Measurements from ENCODE around the gene C5.

C5 gene

DNA sequence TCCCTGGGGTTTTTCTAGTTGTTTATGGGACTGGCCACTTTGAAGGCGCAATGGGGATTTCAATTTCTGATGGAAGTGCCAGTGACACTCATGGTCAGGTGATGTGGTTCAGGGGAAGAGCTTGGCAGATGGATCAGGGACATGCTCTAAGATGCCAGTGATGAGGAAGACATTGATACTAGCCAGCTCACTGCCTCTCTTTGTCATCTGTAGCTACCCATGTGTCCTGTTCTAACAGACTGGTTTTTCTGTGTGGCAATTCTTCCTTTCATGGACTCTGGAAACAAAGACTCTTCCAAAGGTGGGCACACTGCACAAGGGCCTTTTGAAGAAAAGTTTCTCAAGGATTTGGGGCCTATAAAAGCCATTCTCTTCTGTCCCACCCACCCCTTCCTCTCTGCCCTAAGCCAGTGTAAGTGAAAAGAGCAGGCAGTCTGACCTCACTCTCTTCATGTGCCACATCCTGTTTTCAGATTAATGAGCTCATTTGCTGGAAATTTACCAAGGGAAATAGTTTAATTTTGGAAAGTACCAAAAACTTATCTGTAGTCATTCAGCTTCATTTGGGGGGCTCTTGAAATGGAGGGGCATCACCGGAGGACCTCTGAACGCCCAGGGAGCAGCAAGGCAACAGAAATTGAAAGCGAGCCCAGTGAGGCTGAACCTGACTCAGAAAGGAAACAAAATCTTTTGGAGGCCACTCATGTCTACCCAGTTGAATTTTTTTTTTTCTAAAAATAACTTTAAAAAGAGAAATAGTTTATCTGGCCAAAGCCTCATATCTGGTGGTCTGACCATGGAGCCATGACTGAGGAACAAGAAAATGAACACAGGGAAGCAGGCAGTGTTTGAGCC is 118.6 kb downstream of the C5 start:
- H3K4me3 ChIP-seq (ENCODE audit: low read depth in 1 of 2, low read length in 1 of 2): no peak overlapping the region
- H3K36me3 ChIP-seq: no peaks in the 10 kb centered on the region
- TF ChIP-seq, protein P1, sequence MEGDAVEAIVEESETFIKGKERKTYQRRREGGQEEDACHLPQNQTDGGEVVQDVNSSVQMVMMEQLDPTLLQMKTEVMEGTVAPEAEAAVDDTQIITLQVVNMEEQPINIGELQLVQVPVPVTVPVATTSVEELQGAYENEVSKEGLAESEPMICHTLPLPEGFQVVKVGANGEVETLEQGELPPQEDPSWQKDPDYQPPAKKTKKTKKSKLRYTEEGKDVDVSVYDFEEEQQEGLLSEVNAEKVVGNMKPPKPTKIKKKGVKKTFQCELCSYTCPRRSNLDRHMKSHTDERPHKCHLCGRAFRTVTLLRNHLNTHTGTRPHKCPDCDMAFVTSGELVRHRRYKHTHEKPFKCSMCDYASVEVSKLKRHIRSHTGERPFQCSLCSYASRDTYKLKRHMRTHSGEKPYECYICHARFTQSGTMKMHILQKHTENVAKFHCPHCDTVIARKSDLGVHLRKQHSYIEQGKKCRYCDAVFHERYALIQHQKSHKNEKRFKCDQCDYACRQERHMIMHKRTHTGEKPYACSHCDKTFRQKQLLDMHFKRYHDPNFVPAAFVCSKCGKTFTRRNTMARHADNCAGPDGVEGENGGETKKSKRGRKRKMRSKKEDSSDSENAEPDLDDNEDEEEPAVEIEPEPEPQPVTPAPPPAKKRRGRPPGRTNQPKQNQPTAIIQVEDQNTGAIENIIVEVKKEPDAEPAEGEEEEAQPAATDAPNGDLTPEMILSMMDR (IDR thresholded peaks at IDR 0.05): no peak
- peaks cover 64 to 67% of the 10 kb centered on the region in 2 experiments for H3K4me1 ChIP-seq (ENCODE audit: control insufficient read depth in 1 of 2, insufficient read depth in 1 of 2, low read depth in 1 of 2, low read length in 1 of 2)
- no peaks in the 10 kb centered on the region for H3K9me3 ChIP-seq
- no peaks in the 10 kb centered on the region for H3K27me3 ChIP-seq
- peak overlapping the region; percentile 44 for H3K27ac ChIP-seq

DNA sequence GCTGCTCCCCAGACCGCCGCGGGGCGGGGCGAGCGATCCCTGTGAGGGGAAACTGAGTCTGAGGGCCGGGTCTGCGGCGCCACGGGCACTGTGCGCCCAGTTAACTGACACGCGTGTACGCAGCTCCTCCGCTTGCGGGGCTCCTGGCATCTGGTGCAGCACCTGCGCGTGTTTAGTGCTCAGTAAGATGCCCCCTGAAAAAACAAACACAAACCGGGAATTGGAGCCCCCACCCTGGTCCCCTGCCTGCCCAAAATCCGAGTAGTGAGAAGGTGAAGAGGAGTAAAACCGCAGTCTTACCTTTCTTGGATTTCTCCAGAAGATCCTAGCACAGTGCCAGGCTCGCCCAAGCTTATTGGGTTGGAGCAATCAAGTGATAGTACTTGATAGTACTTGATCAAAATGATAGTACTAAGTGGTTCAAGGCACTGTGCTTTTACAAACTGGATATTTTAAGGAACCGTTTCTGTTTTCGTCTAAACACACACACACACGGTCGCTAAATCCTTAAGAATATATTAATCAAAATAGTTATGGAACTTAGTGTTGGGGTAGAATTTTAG is 120.8 kb downstream of the C5 start:
- H3K4me3 ChIP-seq (ENCODE audit: low read depth in 1 of 2, low read length in 1 of 2): peak overlapping the region; percentile 65 to 98
- no peaks in the 10 kb centered on the region for H3K27me3 ChIP-seq
- H3K27ac ChIP-seq: peak overlapping the region; percentile 83
- TF ChIP-seq, protein P1 (IDR thresholded peaks at IDR 0.05): no peak
- no peaks in the 10 kb centered on the region for H3K36me3 ChIP-seq
- H3K9me3 ChIP-seq: no peaks in the 10 kb centered on the region
- peaks cover 58 to 62% of the 10 kb centered on the region in 2 experiments for H3K4me1 ChIP-seq (ENCODE audit: control insufficient read depth in 1 of 2, insufficient read depth in 1 of 2, low read depth in 1 of 2, low read length in 1 of 2)

DNA sequence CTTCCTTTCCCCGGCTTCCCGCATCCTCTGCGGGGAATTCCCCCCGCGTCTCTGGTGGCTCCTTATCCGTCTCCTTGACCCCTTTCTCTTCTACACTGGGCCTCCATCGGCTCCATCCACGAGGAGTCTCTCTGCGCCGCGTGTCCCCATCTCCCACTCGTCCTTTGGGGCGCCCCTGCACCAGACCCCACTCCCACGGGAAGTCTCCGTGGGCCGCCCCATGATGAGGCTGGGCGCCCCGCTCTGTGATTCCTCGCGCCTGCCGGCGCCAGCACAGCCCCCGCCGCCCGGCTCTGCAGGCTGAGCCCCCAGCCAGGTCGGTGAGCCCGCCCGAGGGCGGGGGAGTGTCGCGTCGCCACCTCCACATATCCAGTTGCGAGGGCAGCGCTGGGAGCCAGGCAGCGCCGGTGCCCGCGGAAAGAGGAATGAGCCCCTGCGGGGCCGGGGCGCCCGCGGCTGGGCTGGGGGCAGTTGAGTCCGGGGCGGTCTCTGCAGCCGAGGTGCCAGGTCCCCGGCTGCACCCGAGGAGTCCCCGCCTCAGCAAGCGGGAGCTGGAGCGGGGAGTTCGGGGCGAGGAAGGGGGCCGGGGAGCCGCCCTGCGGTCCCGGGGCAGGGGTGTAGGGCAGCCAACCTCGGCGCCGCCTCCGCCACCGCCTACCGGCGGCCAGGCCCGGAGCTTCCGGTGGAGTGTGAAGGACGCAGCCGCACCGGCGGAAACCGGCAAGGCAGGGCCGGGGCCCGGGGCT is 121.4 kb downstream of the C5 start:
- Histone ChIP-seq H3K4me1 (ENCODE audit: control insufficient read depth in 1 of 2, insufficient read depth in 1 of 2, low read depth in 1 of 2, low read length in 1 of 2) (peaks cover 53 to 55% of the 10 kb centered on the region in 2 experiments), H3K27ac (peak overlapping the region; percentile 83), H3K36me3 (peaks cover 4% of the 10 kb centered on the region), H3K27me3 (no peaks in the 10 kb centered on the region), H3K9me3 (no peaks in the 10 kb centered on the region), H3K4me3 (ENCODE audit: low read depth in 1 of 2, low read length in 1 of 2) (peak overlapping the region; percentile 65 to 98)
- TF ChIP-seq, protein P1 (IDR thresholded peaks at IDR 0.05): peak; percentile 30

DNA sequence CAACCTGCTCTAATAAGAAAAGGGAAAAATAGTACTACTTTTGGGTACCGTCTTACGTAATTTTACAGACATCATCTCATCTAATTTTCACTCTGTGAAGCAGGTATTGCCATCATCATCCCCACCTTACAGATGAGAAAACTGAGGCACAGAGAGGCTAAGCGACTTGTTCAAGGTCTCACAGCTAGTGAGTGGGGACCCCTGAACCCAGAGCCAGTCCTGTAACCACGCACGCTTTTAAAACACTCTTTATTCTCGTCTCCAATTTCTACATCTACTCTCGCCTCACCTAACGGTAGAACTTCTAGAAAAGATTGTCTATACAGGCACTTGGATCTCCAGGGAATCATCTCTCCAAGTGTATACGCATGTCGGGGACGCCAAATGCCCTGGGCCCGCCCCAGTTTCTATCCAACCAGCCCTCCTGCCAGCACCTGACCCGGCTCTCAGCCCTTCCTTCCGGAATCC is 122.0 kb downstream of the C5 start:
- no peaks in the 10 kb centered on the region for H3K9me3 ChIP-seq
- peak overlapping the region; percentile 65 to 98 for H3K4me3 ChIP-seq (ENCODE audit: low read depth in 1 of 2, low read length in 1 of 2)
- H3K27me3 ChIP-seq: no peaks in the 10 kb centered on the region
- peaks cover 53 to 55% of the 10 kb centered on the region in 2 experiments for H3K4me1 ChIP-seq (ENCODE audit: control insufficient read depth in 1 of 2, insufficient read depth in 1 of 2, low read depth in 1 of 2, low read length in 1 of 2)
- peaks cover 10% of the 10 kb centered on the region for H3K36me3 ChIP-seq
- H3K27ac ChIP-seq: peak overlapping the region; percentile 83
- TF ChIP-seq, protein P1 (IDR thresholded peaks at IDR 0.05): no peak

DNA sequence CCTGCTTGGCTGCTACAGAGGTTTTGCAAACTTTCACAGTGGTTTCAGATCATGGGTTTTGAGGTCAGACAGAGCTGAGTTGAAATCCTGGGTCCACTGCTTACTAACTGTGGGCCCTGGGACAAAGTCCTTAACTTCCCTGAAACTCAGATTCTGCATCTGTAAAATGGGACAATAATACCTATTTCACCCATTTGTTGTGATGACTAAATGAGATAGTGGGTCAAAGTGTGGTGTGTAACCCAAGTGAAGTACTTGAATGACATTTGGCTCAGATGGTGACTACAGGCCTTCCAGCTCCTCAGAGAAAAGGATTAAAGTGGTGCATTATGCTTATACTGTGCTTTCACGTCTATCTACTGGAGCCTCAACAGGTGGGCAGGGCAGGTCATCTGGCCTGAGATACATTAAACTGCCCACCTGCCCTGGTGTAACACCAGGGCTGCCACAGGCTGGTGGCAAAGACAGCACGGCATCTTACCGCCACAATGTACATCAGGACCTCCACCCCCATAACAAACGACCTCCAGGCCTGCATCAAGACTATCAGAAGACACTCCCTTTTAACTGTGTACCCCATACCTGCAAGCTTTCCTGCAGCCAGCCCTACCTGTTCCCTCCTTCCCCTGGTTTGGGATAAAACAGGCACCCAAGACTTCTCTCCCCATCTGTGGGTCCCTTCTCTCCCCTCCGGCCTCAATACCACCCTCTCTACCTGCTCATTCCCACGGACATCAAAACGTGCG is 122.6 kb downstream of the C5 start:
- TF ChIP-seq, protein P1 (IDR thresholded peaks at IDR 0.05): no peak
- Histone ChIP-seq H3K27ac (peak overlapping the region; percentile 86), H3K27me3 (no peaks in the 10 kb centered on the region), H3K9me3 (no peaks in the 10 kb centered on the region), H3K36me3 (peaks cover 16% of the 10 kb centered on the region), H3K4me3 (ENCODE audit: low read depth in 1 of 2, low read length in 1 of 2) (no peak overlapping the region), H3K4me1 (ENCODE audit: control insufficient read depth in 1 of 2, insufficient read depth in 1 of 2, low read depth in 1 of 2, low read length in 1 of 2) (peaks cover 53 to 55% of the 10 kb centered on the region in 2 experiments)

Data from neutrophil (primary cell).